C1 segment of cervical spinal cord (tissue), 14 donors: ENCODE results near the gene S100A4.
A peak's percentile ranks its signal among the peaks of the same experiment; 100 is the strongest.
"Not testable (repeated sequence)": the region's sequence is repeated elsewhere in the genome, so short reads cannot be mapped to it uniquely, and the experiment has no call there.

Experiments used
- DNase-seq, 14 donors: peaks; one replicate each; lab custom pipeline; 2025; lab: John Stamatoyannopoulos, UW

The S100A4 gene

GRCh38 chr1:153534925-153535241, 10.7 kb downstream of the S100A4 start:
- DNase-seq = no peak

- peak in 1 of 14 donors; percentile 27 for DNase-seq
Measured at GRCh38 chr1:153534226-153534924, 11.2 kb downstream of the S100A4 start.

DNA sequence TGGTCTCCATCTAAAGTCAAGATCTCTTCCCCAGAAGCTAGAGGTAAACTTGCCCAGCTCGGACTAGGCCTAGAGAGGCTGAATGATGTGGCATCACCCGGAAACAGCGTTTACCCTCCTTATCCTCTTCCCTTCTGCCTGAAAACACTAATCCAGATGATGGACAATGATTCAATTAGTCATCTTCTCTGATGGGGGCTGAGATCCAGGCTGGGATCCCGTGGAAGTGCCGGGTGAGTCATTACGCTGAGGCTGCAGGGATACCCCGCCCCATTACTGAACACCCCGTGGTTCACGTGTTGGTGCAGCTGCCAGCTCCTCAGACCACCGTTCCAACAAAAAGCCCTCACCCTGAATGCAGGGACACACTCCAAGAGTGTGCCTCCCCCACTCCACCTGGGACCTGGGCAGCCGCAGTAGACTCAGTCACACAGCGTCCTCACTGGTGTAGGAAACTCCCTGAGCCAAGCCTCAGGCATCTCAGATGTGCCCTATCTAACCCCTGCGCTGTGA, 11.9 kb downstream of the S100A4 start:
- DNase-seq = peak in 3 of 14 donors; percentile 47 to 80 (median 51)

- peak in 13 of 14 donors; percentile 29 to 87 (median 68) for DNase-seq
Measured at GRCh38 chr1:153532769-153533599, 12.6 kb downstream of the S100A4 start.

GRCh38 chr1:153532181-153532580, 13.4 kb downstream of the S100A4 start:
- DNase-seq = no peak

DNA sequence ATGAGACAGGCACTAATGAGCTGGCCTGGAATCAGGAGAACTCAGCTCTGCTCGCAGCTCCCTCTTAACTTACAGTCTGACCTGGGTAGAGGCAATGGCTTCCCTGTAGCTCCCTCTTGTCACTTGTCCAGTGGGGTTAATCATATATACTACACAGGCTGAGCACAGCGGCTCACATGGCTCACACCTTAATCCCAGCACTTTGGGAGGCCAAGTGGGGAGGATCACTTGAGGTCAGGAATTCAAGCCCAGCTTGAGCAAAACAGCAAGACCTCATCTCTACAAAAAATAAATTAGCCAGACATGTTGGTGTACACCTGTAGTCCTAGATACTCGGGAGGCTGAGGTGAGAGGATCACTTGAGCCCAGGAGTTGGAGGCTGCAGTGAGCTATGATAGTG, 14.0 kb downstream of the S100A4 start:
- DNase-seq = no peak

DNA sequence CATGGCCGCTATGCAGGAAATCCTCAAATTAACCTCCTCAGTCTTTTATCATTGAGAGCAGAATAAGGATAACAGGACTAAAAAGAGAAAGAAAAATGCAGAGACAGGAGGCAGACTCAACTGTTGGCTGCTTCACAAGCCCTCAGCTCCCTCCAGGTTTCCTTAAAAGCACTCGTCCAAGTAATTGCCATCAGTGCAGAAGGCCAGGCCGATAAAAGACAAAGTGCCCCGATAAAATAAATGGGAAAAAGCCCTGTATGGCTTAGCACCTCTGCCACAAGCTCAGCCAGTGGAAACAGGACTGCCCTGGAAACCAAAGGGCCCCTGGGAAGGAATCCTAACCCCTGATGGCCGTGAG, 17.9 kb downstream of the S100A4 start:
- peak in 1 of 14 donors; percentile 18 for DNase-seq

GRCh38 chr1:153527023-153527682, 18.5 kb downstream of the S100A4 start:
- no peak for DNase-seq

DNA sequence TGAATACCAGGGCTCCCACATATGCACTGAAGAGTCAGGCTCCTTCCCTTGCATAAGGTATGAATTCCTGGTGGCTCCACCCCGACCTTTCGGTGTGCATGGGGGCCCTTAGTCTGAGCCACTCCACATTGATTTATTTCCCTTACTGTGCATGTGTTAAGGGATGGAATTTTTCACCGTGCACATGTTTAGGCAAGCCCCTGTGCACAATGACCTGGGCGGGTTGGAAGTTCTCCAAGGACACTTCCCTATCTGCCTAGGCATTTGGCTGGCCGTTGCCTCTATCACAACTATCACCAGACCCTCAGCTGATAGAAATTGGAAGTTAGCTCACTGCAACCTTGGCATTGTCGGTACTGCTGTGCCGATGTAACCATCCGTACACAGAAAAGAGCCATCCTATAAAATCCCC, 19.5 kb downstream of the S100A4 start:
- DNase-seq = peak in 1 of 14 donors; percentile 48

DNA sequence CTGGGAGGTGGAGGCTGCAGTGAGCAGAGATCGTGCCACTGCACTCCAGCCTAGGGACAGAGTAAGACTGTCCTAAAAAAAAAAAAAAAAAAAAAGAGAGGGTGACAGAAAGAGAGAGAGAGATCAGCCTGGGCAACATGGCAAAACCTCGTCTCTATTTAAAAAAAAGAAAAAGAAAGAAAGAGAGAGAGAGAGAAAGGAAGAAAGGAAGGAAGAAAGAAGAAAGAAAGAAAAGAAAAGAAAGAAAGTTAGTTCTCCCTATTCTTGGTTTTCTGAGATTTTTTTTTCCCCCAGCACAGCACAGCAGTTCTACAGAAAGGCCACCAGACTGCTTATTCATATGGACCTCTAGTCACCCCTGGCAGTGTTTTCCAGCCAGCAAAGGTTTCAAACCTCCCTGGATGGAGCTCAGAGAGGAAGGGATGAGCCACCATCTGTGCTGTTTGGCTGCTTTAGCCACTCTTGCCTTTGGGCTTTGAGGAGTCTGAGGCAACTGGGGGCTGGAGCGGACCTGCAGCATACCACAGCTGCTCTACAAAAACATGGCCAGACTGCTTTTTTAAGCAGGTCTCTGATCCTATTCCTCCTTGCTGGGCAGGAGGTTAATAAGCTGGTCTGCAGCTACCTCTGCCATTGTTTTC, 20.4 kb downstream of the S100A4 start:
- DNase-seq = peak in 1 of 14 donors; percentile 88

GRCh38 chr1:153522353-153523048, 23.1 kb downstream of the S100A4 start:
- not testable (repeated sequence) for DNase-seq

- not testable (repeated sequence) for DNase-seq
Measured at GRCh38 chr1:153521808-153522207, 23.8 kb downstream of the S100A4 start.

DNA sequence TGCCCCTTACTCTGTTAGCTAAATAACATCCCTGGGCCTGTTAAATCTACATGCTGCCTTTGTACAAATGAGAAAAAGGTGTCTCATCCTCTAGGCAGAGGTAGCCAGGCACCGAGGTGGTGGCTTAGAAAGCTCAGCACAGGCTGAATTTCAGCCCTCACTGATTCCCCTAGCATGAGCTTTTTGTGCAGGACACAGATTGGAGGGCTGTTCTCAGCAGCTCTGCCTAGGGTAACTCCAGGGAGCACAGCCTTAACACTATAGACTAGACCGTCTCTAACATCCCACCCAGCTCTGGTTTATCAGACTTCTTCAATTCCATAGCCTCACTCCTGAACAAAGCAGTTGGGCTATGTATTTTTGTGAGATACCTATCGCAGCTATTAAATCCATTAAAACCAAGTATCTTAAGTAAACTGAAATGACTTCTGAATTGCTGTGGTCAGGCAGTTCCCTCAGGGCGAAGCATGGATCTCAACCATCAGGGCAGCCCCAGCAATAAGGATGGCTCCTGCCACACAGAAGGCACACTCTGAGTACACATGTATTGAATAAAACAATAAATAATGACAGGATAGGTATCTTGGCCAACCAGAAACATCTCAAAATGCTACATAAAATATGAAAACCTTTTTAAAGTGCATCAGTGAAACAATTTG, 24.7 kb downstream of the S100A4 start:
- DNase-seq = no peak

- not testable (repeated sequence) for DNase-seq
Measured at GRCh38 chr1:153520137-153520691, 25.4 kb downstream of the S100A4 start.

- no peak for DNase-seq
Measured at GRCh38 chr1:153519242-153519641, 26.4 kb downstream of the S100A4 start.

GRCh38 chr1:153515504-153516394, 29.9 kb downstream of the S100A4 start:
- DNase-seq = no peak

- no peak for DNase-seq
Measured at GRCh38 chr1:153513666-153514065, 31.9 kb downstream of the S100A4 start.

GRCh38 chr1:153513023-153513422, 32.6 kb downstream of the S100A4 start:
- no peak for DNase-seq

- peak in 11 of 14 donors; percentile 12 to 64 (median 46) for DNase-seq
Measured at GRCh38 chr1:153510984-153511410, 34.6 kb downstream of the S100A4 start.
